ENCODE data around the gene RUSF1.
"Not testable (repeated sequence)": the region's sequence is repeated elsewhere in the genome, so short reads cannot be mapped to it uniquely, and the experiment has no call there.

The RUSF1 gene

DNA sequence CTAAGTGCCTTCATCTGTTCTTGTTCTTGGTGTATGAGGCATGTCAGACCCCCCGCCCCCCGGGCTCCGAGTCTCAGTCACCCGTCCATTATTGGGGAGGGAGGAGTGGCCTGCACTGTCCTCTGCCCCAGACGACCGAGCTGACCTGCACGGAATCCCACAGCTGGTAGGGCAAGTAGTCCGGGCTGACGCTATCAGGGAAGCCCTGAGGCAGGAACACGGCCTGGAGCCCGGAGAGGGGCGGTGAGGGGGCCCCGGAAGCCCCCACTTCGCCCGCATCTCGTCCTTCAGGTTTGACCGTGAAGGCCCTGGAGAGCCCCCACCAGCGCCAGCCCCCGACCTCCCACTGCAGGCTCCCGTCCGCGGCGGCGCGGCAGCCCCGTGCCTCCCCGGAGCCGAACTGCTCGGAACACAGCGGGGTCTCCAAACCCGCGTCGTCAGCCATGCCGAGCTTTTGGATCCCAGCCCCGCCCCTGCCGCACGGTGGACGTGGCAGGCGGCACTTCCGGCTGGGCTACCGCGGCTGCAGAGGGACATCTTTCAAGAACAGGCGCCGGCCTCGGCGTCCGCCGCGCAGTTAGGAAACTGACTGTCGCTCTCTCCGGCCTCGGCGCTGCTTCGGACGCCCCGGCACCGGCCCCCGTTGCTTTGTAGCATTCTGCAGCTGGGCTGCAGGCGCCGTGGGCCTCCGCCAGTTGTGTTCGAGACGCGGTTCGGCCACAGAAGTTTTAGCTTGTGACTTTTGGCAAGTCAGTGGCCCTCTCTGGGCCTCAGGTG is at the start of gene RUSF1:
TSS of gene RUSF1 (minus strand) at position 463 of the 777 bp plus-strand sequence. CDS start at position 445, 18 bp downstream.
- no peak for FAIRE-seq

DNA sequence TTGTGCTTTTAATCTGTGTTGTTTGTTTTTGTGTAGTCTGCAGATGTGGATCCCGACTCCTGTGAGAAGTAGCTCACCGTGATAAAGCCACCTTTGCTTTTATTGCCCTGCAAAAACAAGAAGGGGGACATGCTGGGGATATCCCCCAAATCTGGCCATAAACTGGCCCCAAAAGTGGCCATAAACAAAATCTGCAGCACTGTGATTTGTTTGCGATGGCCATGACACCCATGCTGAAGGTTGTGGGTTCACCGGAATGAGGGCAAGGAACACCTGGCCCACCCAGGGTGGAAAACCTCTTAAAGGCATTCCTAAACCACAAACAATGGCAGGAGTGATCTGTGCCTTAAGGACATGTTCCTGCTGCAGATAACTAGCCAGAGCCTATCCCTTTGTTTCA is 34.6 kb upstream of the RUSF1 start:
- FAIRE-seq = no peak

DNA sequence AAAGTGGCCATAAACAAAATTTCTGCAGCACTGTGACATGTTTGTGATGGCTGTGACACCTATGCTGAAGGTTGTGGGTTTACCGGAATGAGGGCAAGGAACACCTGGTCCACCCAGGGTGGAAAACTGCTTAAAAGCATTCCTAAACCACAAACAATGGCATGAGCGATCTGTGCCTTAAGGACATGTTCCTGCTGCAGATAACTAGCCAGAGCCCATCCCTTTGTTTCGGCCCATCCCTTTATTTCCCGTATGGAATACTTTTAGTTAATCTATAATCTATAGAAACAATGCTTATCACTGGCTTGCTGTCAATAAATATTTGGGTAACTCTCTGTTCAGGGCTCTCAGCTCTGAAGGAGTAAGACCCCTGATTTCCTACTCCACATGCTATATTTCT is 31.6 kb upstream of the RUSF1 start:
- FAIRE-seq = not testable (repeated sequence)

DNA sequence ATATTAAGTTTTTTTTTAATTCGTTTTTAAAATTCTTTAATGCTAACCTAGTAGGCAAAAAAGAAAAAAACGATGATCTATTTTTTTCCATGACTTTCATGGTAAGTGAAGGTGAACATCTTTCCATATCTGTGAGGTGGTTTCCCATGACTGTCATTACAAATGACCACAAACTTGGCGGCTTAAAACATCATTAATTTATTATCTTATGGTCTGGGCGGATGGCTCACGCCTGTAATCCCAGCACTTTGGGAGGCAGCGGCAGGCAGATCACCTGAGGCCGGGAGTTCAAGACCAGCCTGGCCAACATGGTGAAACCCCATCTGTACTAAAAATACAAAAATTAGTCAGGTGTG is 30.0 kb upstream of the RUSF1 start:
- not testable (repeated sequence) for FAIRE-seq

DNA sequence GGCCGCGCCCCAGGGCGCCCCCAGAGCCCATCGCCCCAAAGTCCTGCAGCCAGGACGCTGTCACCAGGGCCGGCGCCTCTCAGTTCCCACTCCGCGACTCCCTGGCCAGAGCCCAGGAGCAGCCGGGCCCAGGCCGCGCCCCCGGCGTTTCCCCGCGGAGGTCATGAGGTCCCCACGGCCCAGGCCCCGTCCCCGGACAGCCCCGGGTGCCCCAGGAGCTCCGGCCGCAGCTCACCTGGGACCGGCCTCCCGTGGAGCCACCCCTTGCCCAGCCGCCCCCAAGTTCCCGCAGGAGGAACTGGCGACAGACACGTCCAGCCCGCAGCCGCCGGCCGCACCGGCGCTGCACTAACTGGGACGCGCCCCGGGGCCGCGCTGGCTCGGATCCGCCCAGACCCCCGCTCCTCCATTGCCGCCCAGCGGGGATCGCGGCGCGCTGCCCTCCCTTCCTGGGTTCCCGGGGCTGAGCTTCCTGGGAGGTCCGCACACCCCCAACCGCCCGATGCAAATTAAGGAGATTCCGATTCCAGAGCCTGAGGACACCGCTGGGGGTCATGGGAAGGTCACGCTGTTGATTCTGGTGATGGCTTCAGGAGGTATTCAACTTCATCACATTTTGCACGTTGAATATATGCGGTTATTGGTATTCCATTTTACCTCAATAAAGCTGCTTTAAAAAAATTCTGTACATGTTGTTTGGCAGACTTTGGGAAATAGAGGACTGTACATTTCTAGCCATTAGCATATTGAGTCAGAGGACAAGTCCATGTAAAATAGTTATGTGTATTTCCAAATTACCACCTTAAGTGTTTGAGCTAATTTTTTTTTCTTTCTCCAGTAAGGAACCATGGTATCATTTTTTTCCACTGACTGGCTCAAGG is 29.4 kb upstream of the RUSF1 start:
- no peak for FAIRE-seq

DNA sequence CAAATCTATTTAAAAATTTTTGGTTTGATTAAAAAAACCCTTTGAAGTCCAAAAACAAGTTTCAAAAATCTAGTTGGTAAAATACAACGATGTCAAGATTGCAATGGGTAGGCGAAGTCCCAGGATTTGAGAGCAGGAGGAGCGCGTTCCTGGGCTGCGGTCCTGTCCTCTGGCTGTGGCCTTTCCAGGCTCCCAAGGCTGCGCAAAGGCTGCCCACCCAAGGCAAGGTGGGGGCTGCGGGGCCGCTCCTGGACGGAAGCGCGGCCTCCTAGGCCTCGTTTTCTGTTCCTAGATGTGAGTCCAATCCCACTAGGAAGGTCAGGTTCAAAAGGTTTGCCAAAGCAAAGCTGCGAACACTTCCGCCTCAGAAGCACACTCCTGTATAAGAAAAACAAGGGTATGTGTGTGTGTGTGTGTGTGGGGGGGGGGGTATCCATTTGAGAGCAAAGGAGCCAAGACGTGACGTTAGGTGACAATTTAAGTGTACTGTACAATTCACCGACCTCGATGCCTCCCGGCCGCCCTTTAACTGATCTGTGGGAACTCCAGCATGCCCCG is 28.7 kb upstream of the RUSF1 start:
- no peak for FAIRE-seq

DNA sequence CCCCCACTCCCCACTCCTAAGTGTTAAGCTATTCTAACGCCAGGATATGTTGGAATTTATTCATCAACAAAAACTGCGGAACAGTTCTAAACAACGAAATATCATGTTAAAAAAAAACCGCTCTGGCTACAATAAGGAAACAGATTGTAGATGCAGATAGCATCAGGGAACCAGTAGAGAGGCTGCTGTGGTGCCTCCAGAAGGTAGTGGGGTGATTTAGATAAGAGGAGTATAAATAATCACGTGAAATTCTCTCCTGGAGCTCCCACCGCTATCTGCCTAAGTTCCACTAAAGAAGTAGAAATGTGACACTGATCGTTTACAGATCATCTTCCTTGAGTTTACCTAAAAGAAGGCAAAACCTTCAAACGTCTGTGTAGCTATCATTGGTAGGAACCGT is 27.5 kb upstream of the RUSF1 start:
- no peak for FAIRE-seq

DNA sequence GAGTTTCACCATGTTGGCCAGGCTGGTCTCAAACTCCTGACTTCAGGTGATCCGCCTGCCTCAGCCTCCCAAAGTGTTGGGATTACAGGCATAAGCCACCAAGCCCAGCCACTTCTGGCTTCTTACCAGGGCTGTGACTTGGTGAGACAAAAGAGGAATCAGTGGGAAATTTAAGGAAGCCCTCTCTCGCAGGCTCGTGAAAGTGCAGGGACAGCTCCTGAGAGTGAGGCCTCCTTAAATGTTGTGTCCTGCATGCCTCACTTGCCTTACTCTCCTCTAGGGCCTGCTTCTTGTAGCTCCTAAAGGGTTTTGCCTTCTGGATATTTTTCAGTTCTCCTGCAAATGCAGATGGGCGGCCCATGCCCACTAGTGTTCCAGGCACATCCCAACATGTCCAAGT is 24.7 kb upstream of the RUSF1 start:
- FAIRE-seq = no peak

DNA sequence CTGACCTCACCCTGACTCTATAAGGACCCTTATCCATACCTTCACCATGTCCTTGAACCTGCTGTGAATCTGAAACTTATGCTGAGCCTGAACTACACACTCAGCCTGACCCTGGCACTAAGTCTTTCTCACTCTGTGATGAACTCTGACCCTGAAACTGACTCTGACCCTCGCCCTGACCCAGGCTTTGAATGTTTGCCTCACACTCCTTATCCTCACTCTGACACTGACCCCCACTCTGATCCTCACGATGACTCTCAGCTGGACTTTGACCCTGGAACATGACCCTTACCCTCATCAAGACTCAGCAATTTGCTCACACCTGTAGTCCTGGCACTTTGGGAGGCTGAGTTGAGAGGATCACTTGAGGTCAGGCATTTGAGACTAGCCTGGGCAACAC is 23.9 kb upstream of the RUSF1 start:
- no peak for FAIRE-seq

DNA sequence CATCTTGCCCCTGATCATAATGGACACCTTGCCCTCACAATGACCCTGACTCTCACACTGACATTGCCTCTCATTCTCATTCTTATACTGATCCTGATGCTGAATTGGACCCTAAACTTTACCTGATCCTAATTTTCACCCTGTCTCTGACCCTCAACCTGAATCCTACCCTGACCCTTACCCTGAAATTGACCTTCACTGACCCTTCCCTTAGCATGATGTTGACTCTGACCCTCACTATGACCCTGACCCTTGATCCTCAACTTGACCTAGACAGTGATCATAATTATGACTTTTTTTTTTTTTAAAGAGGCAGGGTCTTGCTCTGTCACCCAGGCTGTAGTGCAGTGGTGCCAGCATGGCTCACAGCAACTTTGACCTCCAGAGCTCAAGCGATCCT is 22.9 kb upstream of the RUSF1 start:
- no peak for FAIRE-seq

DNA sequence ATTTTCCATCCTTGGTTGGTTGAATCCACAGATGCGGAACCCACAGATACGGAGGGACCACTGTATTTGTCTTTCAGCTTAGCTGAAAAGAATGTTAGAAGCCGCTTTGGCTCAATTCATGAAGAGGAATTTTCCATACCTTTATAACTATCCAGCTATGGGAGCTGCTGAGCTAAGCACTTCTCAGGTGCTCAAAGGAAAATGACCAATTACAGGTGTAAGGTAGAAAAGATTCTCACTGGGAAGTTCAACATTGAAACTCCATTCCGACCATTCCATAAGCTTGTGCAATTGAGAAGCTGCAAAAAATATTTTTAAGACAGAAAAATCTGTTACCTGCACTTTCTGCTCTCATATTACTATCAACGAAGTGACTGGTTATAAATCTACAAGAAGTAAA is 22.2 kb upstream of the RUSF1 start:
- no peak for FAIRE-seq

DNA sequence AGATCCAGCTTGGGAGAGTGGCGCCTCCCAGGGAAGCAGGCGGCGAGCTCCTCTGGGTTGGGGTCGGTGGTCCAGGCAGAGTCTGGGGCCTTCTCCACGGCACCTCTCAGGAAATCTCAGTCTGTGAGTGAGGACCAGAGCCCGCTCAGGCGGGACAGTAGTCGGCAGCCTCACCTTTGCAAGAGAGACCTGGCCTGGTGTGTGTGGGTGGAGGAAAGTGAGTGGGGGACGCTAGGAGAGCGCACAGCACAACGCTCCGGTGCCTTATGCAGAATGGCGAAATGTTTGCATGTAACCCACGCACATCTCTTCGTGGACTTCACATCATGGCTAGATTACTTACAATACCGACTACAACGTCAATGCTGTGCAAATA is 21.7 kb upstream of the RUSF1 start:
- no peak for FAIRE-seq

DNA sequence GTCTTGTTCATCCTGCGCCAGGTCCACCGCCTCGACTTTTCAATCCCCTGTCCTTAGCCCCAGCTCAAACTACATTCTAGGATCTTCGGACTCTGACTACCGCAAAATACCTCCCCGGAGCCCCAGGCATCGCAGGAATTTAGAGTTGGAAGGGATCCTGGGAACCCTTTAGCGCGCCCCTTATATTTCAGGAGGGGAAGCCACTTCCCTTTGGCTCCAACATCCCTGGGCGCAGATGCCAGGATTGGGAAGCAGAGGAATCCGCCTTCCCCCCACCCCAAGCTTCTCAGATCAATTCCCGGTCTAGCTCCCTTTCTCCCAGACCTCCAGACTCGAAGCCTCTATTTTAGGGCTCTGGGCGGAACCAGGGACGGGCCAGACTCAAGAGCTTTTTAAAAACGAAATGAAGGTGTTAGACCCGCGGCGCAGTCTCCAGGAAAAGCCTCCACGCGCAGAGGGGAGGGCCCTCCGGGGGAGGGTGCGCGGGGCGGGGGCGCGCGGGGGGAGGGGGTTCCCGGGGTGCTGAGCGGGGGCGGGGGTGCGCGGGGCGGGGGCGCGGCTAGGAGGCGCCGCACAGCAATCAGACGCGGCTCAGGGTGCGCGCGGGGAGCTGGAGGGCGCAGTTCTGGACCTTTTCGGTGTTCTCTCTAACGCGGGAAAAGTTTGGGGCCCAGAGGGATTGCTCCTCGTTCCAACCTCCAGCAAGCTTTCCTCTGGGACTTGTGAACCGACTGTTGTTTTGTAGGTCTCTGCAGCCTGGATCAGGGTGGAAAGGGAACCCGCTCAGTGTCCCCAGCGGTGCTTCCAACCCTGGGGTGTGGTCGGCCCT is 21.1 kb upstream of the RUSF1 start:
- no peak for FAIRE-seq

DNA sequence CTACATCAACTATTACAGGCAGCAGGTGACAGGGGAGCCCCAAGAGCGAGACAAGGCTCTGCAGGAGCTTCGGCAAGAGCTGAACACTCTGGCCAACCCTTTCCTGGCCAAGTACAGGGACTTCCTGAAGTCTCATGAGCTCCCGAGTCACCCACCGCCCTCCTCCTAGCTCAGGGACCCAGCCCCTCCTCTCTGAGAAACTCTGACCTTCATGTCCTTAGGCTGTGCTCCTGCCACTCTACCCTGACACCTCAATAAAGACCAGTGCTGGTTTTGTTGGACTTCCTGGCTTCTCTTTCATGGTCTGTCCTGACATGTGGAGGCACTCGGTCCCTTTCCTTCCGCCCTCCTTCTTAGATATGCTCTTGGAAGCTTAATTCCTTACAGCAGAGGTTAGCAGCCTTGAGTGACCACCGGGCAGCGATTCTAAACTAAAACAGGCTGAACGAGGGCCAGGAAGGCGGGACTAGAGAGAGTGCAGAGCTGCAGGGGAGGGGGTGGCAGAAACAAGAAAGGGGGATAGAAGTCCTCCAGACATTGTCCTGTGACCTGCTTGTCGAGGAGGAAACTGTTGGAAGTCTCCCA is 20.4 kb upstream of the RUSF1 start:
- FAIRE-seq = no peak

DNA sequence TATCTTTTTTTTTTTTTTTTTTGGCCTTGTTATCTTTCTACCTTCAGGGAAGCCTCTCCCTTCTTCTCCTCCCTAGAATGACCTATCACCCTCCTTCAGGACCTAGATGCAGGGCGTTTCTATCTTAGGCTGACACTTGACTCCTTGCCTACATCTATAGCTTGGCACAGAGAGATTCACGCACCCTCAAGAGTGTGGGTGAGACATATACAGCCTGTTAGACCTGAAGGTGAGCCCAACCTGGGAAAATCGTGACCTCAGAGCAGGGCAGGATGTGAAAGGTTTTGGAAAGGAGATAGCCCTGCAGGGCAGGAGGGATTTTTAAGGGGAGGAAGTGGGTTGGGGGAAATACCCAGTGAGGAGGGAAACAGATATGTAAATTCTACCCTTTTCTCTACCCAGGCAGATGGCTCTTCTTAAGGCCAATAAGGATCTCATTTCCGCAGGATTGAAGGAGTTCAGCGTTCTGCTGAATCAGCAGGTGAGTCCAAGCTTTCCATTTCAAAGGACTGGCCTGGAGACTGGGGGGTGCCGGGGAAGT is 19.6 kb upstream of the RUSF1 start, which contains the start of gene AHSP:
TSS of gene AHSP (plus strand) at position 167 of the 541 bp plus-strand sequence. CDS start at position 407, 240 bp downstream.
- no peak for FAIRE-seq

DNA sequence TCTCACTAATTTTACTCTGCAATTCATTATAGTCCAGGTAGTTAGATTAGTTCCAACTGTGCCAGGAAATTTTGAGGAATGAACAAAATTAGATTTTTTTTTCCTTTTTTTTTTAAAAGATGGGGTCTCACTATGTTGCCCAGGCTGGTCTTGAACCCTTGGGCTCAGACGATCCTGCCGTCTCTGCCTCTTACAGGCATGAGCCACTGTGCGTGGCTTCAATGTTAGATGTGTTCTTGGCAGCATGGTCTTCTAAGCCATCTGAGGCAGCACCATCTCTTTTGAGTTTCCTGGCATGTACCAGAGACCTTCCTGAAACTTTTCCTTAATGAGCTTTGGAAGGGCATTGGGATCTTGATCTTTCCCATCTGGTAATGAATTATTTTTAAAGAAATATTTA is 16.9 kb upstream of the RUSF1 start:
- FAIRE-seq = no peak

DNA sequence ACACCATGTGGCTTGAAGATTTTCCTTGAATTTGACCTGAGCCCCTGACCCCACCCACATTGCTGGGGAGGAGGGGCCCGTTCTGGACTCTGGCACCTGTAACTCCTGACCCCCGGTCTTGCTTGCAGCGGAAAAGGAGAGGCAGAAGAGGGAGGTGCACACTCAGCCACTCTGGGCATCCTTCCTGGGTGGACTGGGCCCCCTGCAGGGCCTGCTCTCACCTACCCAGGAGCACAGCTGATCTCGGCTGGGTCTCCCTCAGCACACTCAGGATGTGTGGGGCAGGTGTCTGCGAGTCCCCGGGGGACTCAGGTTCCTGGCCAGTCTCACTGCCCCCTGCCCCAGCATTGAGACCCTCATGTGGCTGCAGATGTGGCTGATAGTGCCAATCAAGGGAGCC is 15.6 kb upstream of the RUSF1 start:
- FAIRE-seq = not testable (repeated sequence)

DNA sequence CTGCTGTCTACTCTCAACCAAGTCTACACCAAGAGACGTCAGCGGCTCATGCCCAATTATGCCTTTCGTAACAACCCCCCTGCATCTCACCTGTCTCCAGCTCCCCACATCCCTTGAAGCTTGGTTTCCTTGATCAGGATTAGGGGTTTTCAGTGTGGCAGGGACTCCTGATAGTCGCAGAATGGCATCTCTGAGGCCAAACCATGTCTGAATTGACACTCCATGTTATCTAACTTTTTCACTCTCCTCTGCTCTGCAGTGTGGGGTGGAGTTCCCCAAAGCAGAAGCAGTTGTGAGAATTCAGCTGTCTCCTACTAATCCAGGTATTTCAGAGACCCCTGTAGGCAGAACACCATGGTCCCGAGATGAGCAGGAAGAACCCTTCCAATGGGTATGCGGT is 13.9 kb upstream of the RUSF1 start:
- FAIRE-seq = no peak

DNA sequence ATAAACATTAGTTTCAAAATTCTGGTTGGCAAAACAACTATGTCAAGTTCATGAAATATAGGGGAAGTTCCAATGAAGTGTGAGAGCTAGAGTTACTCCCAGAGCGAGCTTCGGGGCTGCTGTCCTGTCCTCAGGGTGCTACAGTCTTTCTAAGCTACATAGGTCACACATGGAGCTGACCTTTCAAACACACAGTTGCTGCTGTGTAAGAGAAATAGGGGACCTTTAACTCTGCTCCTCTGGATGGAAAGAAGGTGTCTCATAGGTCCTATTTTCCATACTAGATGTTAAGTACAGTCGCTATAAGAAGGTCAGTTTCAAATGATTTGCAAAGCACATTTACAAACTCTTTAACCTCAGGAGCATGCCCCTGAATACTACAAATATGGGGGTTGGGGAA is 13.2 kb upstream of the RUSF1 start:
- no peak for FAIRE-seq

DNA sequence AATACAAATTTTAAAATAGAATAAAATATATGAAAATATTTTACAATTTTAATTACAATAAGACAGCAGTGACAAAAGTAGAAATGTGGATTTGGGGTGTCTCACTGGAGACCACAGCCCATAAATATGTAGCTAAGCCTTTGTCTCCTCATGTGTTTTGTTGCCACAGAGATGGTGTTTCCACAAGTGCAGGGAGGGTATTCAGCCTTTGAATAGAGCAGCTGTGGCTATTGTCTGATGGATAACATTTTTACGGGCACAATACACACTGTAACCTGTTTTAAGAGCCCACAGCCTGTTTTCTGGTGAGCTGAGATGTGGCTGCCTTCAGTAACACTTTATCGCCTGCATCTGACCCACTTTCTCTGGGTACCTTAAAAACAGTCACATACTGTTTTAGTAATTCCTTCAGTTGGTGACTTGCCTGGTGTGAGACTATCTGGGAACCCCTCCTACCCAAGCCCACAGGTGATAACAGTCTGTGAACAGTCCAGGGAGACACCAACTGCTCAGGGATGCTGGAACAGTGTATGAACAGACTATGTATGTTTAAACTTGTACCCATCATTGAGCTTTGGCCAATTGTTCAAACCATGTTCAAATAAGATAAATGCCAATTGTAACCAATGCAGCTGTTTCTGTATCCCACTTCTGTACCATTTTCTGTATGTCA is 11.7 kb upstream of the RUSF1 start:
- no peak for FAIRE-seq

DNA sequence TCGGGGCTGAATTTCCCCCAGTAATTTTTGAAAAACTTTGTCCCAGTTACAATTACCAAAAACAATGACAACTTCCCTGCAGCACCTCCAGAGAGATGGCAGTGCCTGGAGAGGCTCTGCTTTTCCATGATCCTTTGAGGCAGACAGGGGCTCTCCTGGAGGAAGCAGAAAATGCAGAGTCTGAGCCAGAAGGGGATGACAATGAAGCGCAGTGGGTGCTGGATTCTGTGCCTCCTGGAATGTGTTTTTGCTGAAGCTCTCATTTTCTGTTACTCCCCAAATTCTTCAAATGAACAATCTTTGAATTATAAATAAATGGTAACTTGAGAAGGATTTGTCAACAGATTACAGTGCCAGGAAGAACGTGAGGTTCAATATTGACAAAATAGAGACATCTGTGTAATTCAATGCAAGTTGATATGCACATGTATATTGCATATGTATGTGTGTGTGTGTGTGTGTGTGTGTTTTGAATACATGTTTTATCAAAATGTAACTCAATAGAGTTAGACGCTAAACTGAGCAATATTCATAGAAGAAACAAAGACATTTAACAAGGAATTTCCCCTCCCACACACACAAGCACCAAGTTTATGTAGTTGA is 9.7 kb upstream of the RUSF1 start:
- no peak for FAIRE-seq
